GM23338 (cell line): ENCODE data around the gene FOXC2.

ENCODE experiments used
- CREB1 ChIP-seq: fragments of 250-450 bp; sonication (Bioruptor Pico); IDR thresholded peaks from 2 replicates; pipeline ENCODE4 v1.5.0; 2020; ENCODE audit warnings: low read depth, mild to moderate bottlenecking, moderate library complexity
- EZH2 ChIP-seq: fragments of 200-600 bp; sonication (generic); IDR thresholded peaks from one replicate; pipeline ENCODE4 v1.8.0; 2017; ENCODE audit warnings: antibody characterized with exemption, mild to moderate bottlenecking, low read depth; ENCODE audit not compliant: unreplicated experiment
- EZH2phosphoT487 ChIP-seq: fragments of 200-600 bp; sonication (generic); IDR thresholded peaks from one replicate; pipeline ENCODE4 v1.8.1; 2018; ENCODE audit warnings: antibody characterized with exemption; ENCODE audit not compliant: unreplicated experiment
- JUNB ChIP-seq: IDR thresholded peaks from one replicate; pipeline ENCODE4 v1.6.1; 2016; ENCODE audit warnings: antibody characterized with exemption; ENCODE audit not compliant: unreplicated experiment
- NANOG ChIP-seq: IDR thresholded peaks from 2 replicates; pipeline ENCODE4 v1.6.1; 2016; ENCODE audit warnings: antibody characterized with exemption, borderline replicate concordance
- POLR2AphosphoS5 ChIP-seq: IDR thresholded peaks from 2 replicates; pipeline ENCODE4 v1.6.1; 2016; ENCODE audit warnings: antibody characterized with exemption, low read depth
- ZNF114 ChIP-seq: fragments of 250-450 bp; sonication (Bioruptor Pico); IDR thresholded peaks from 2 replicates; pipeline ENCODE4 v1.5.0; 2020; ENCODE audit warnings: mild to moderate bottlenecking, moderate library complexity
- TF ChIP-seq, protein P1 (sequence below), 2 experiments: fragments of 200-600 bp in 1 of 2; sonication (generic) in 1 of 2; conservative IDR thresholded peaks; 2 replicates each; pipeline versions ENCODE4 v1.5.1 to v1.6.1; 2016 to 2017; ENCODE audit warnings: antibody characterized with exemption in 2 of 2, low read depth in 2 of 2, mild to moderate bottlenecking in 2 of 2, moderate library complexity in 1 of 2
- TF ChIP-seq, protein P2 (sequence below): IDR thresholded peaks from one replicate; pipeline ENCODE4 v1.6.1; 2018; ENCODE audit warnings: antibody characterized with exemption; ENCODE audit not compliant: unreplicated experiment

DNA sequence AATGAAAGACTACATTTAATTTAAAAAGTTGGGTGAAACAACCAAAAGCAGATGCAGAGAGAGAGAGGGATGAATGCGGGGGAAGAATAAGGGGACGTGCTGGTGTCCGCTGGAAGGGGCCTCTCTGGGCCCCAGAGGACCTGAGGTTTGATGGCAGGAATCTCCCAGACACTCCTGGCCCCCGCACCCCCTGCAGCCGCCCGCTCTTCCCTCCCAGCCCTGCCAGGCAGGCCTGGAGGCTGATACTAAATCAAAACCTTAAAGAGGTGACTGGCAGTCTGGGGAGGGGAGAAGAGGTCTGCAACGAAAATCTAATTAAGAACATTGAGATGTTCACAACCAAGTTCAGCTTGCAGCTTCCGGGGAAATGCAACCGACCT is 14.2 kb downstream of the FOXC2 start:
- TF ChIP-seq EZH2phosphoT487 (no peak), POLR2AphosphoS5 (no peak), EZH2 (no peak), JUNB (no peak), CREB1 (CRISPR knock-in tag) (no peak), NANOG (no peak), ZNF114 (CRISPR knock-in tag) (no peak)
- TF ChIP-seq, protein P1, sequence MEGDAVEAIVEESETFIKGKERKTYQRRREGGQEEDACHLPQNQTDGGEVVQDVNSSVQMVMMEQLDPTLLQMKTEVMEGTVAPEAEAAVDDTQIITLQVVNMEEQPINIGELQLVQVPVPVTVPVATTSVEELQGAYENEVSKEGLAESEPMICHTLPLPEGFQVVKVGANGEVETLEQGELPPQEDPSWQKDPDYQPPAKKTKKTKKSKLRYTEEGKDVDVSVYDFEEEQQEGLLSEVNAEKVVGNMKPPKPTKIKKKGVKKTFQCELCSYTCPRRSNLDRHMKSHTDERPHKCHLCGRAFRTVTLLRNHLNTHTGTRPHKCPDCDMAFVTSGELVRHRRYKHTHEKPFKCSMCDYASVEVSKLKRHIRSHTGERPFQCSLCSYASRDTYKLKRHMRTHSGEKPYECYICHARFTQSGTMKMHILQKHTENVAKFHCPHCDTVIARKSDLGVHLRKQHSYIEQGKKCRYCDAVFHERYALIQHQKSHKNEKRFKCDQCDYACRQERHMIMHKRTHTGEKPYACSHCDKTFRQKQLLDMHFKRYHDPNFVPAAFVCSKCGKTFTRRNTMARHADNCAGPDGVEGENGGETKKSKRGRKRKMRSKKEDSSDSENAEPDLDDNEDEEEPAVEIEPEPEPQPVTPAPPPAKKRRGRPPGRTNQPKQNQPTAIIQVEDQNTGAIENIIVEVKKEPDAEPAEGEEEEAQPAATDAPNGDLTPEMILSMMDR (conservative IDR thresholded peaks at IDR 0.05; ENCODE audit: low read depth in 2 of 2), result no peak
- TF ChIP-seq, protein P2, sequence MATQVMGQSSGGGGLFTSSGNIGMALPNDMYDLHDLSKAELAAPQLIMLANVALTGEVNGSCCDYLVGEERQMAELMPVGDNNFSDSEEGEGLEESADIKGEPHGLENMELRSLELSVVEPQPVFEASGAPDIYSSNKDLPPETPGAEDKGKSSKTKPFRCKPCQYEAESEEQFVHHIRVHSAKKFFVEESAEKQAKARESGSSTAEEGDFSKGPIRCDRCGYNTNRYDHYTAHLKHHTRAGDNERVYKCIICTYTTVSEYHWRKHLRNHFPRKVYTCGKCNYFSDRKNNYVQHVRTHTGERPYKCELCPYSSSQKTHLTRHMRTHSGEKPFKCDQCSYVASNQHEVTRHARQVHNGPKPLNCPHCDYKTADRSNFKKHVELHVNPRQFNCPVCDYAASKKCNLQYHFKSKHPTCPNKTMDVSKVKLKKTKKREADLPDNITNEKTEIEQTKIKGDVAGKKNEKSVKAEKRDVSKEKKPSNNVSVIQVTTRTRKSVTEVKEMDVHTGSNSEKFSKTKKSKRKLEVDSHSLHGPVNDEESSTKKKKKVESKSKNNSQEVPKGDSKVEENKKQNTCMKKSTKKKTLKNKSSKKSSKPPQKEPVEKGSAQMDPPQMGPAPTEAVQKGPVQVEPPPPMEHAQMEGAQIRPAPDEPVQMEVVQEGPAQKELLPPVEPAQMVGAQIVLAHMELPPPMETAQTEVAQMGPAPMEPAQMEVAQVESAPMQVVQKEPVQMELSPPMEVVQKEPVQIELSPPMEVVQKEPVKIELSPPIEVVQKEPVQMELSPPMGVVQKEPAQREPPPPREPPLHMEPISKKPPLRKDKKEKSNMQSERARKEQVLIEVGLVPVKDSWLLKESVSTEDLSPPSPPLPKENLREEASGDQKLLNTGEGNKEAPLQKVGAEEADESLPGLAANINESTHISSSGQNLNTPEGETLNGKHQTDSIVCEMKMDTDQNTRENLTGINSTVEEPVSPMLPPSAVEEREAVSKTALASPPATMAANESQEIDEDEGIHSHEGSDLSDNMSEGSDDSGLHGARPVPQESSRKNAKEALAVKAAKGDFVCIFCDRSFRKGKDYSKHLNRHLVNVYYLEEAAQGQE, result no peak
